Liver (tissue), 9 donors: Measurements from ENCODE around the gene CRYGC. TPM values are rescaled to one million over a fixed set of nuclear protein-coding genes. Genes with fewer than 3 reads are reported as not detected.

Experiments
- DNase-seq: peaks from one replicate; pipeline ENCODE4 v3.0.0-alpha.2; 2017; ENCODE audit warnings: low spot score
- H3K27ac ChIP-seq, 2 donors: one replicate each; pipeline ENCODE4 v1.7.0; 2013; ENCODE audit warnings: inconsistent platforms in 2 of 2, low read length in 2 of 2, control low read depth in 1 of 2, low read depth in 1 of 2, mild to moderate bottlenecking in 1 of 2
- H3K27me3 ChIP-seq, 4 donors: one replicate each; pipeline versions ENCODE4 v1.6.1 to v1.7.0; 2013; ENCODE audit warnings: low read length in 3 of 4, inconsistent platforms in 1 of 4, mild to moderate bottlenecking in 1 of 4, moderate library complexity in 1 of 4; ENCODE audit not compliant: control insufficient read depth in 4 of 4, insufficient read depth in 4 of 4
- H3K36me3 ChIP-seq, 4 donors: one replicate each; pipeline versions ENCODE4 v1.6.1 to v1.7.0; 2013; ENCODE audit warnings: low read length in 3 of 4, mild to moderate bottlenecking in 3 of 4, low read depth in 1 of 4, moderate library complexity in 1 of 4; ENCODE audit not compliant: control insufficient read depth in 4 of 4, insufficient read depth in 3 of 4
- H3K4me1 ChIP-seq, 4 donors: one replicate each; pipeline versions ENCODE4 v1.6.1 to v1.7.0; 2013; ENCODE audit warnings: low read length in 3 of 4, mild to moderate bottlenecking in 3 of 4, moderate library complexity in 1 of 4; ENCODE audit not compliant: control insufficient read depth in 4 of 4, insufficient read depth in 4 of 4
- H3K4me3 ChIP-seq, 3 donors: one replicate each; pipeline versions ENCODE4 v1.6.1 to v1.7.0; 2013; ENCODE audit warnings: low read length in 3 of 3, control low read depth in 1 of 3, low read depth in 1 of 3, mild to moderate bottlenecking in 1 of 3
- H3K9ac ChIP-seq, 2 donors: one replicate each; pipeline ENCODE4 v1.7.0; 2013; ENCODE audit warnings: low read length in 2 of 2, mild to moderate bottlenecking in 2 of 2, moderate library complexity in 2 of 2, control low read depth in 1 of 2, low read depth in 1 of 2
- H3K9me3 ChIP-seq, 4 donors: one replicate each; pipeline versions ENCODE4 v1.6.1 to v1.7.0; 2013; ENCODE audit warnings: low read length in 3 of 4; ENCODE audit not compliant: control insufficient read depth in 4 of 4
- ATF3 ChIP-seq: IDR thresholded peaks from 2 replicates; pipeline ENCODE4 v1.6.1; 2016; ENCODE audit warnings: antibody characterized with exemption
- CTCF ChIP-seq: fragments of 150-350 bp; IDR thresholded peaks from 2 replicates; pipeline ENCODE4 v1.5.1; 2017; ENCODE audit warnings: improper control_type of control experiment, low read depth, low read length; ENCODE audit not compliant: missing input control
- EGR1 ChIP-seq, 2 donors: IDR thresholded peaks; 2 replicates each; pipeline ENCODE4 v1.6.1; 2016 to 2018; ENCODE audit warnings: antibody characterized with exemption in 2 of 2, low read depth in 2 of 2
- FOXA1 ChIP-seq: IDR thresholded peaks from 2 replicates; pipeline ENCODE4 v1.6.1; 2016; ENCODE audit warnings: antibody characterized with exemption
- FOXA2 ChIP-seq: IDR thresholded peaks from 2 replicates; pipeline ENCODE4 v1.6.1; 2016; ENCODE audit warnings: antibody characterized with exemption
- HNF4A ChIP-seq, 2 donors: conservative IDR thresholded peaks; 2 replicates each; pipeline ENCODE4 v1.6.1; 2016; ENCODE audit warnings: antibody characterized with exemption in 2 of 2, mild to moderate bottlenecking in 2 of 2
- HNF4G ChIP-seq: IDR thresholded peaks from 2 replicates; pipeline ENCODE4 v1.6.1; 2016; ENCODE audit warnings: antibody characterized with exemption
- JUND ChIP-seq, 2 donors: IDR thresholded peaks; 2 replicates each; pipeline ENCODE4 v1.6.1; 2016; ENCODE audit warnings: antibody characterized with exemption in 2 of 2
- MAX ChIP-seq: IDR thresholded peaks from 2 replicates; pipeline ENCODE4 v1.6.1; 2016; ENCODE audit warnings: antibody characterized with exemption
- NR2F2 ChIP-seq: IDR thresholded peaks from 2 replicates; pipeline ENCODE4 v1.6.1; 2016; ENCODE audit warnings: antibody characterized with exemption
- REST ChIP-seq: IDR thresholded peaks from 2 replicates; pipeline ENCODE4 v1.6.1; 2016; ENCODE audit warnings: antibody characterized with exemption, mild to moderate bottlenecking
- RXRA ChIP-seq, 2 donors: IDR thresholded peaks; 2 replicates each; pipeline ENCODE4 v1.6.1; 2017 to 2018; ENCODE audit warnings: antibody characterized with exemption in 2 of 2, mild to moderate bottlenecking in 1 of 2
- SP1 ChIP-seq: IDR thresholded peaks from 2 replicates; pipeline ENCODE4 v1.6.1; 2018; ENCODE audit warnings: antibody characterized with exemption, mild to moderate bottlenecking
- TAF1 ChIP-seq: conservative IDR thresholded peaks from 2 replicates; pipeline ENCODE4 v1.6.1; 2016; ENCODE audit warnings: antibody characterized with exemption, mild to moderate bottlenecking
- ZBTB33 ChIP-seq: IDR thresholded peaks from 2 replicates; pipeline ENCODE4 v1.6.1; 2016; ENCODE audit warnings: antibody characterized with exemption
- WGBS: extraction: QIAGEN DNeasy Blood & Tissue Kit; methylation state at CpG from one replicate; pipeline ENCODE4 v1.1.7; 2013; 5-methylcytosine and 5-hydroxymethylcytosine counted together
- polyA plus RNA-seq, 2 donors: library from polyadenylated mRNA; stranded (reverse) in 1 of 2; unstranded in 1 of 2; fragments of 200-250 nt in 1 of 2; fragments of >200 nt in 1 of 2; fragmentation: Nextera tagmentation in 1 of 2; extraction: Ambion mirVana in 1 of 2; gene quantifications; one replicate each; pipeline versions ENCODE4 v1.2.1 to v1.2.3, GENCODE V29; 2013 to 2015
- total RNA-seq, 2 donors: library from RNA; depleted of rRNA; stranded (reverse); fragments of >200 nt; gene quantifications; one replicate each; pipeline ENCODE4 v1.2.3, GENCODE V29; 2014
- donor health status: healthy.
- donor health status: healthy.
- donor health status: healthy.
- donor health status: healthy.
- donor health status: healthy.

The CRYGC gene
- total and polyA plus RNA-seq, 4 donors, result not detected

- Histone ChIP-seq H3K36me3 (no peaks in the 10 kb centered on the region), H3K9ac (no peak overlapping the region), H3K4me1 (peaks cover 0 to 3% (median 0%) of the 10 kb centered on the region in 4 donors), H3K9me3 (peaks cover 0 to 3% (median 1%) of the 10 kb centered on the region in 4 donors), H3K27me3 (peaks cover 0 to 8% (median 0%) of the 10 kb centered on the region in 4 donors), H3K27ac (no peak overlapping the region), H3K4me3 (no peak overlapping the region)
- TF ChIP-seq TAF1 (no peak), RXRA (IDR thresholded peaks at IDR 0.05) (no peak), EGR1 (IDR thresholded peaks at IDR 0.05; ENCODE audit: low read depth in 2 of 2) (no peak), REST (no peak), HNF4A (conservative IDR thresholded peaks at IDR 0.05) (no peak), JUND (IDR thresholded peaks at IDR 0.05) (no peak), FOXA2 (no peak), CTCF (no peak), ZBTB33 (no peak), NR2F2 (no peak)
- DNase-seq, result no peak
- 92% methylated on average over 3 of the region's 3 CpGs for WGBS
Measured at GRCh38 chr2:208147759-208148158, 18.1 kb upstream of the CRYGC start.

- Histone ChIP-seq H3K4me1 (no peaks in the 10 kb centered on the region), H3K27me3 (peaks cover 0 to 8% (median 0%) of the 10 kb centered on the region in 4 donors), H3K9ac (no peak overlapping the region), H3K4me3 (no peak overlapping the region), H3K27ac (no peak overlapping the region), H3K9me3 (peaks cover 0 to 3% (median 1%) of the 10 kb centered on the region in 4 donors), H3K36me3 (no peaks in the 10 kb centered on the region)
- TF ChIP-seq NR2F2, result no peak
- TF ChIP-seq HNF4G, result no peak
- no peak for TF ChIP-seq FOXA2
- TF ChIP-seq RXRA (IDR thresholded peaks at IDR 0.05), result no peak
- TF ChIP-seq JUND (IDR thresholded peaks at IDR 0.05), result no peak
- no peak for TF ChIP-seq ZBTB33
- no peak for TF ChIP-seq MAX
- TF ChIP-seq HNF4A (conservative IDR thresholded peaks at IDR 0.05), result no peak
- no peak for TF ChIP-seq SP1
- no peak for TF ChIP-seq FOXA1
- TF ChIP-seq ATF3, result no peak
- no peak for DNase-seq
Measured at GRCh38 chr2:208147008-208147407, 17.4 kb upstream of the CRYGC start.
